GM12892 (cell line): ENCODE measurements around the gene GCLM.
A peak's percentile ranks its signal among the peaks of the same experiment; 100 is the strongest.

Source experiments
- DNase-seq: peaks from one replicate; pipeline ENCODE4 v3.0.0; 2011; ENCODE audit not compliant: insufficient read length
- FAIRE-seq: peaks from 2 replicates; lab custom pipeline; 2011; peaks lifted over from hg19 to GRCh38; lab: Jason Lieb, UNC
- POLR2A ChIP-seq: IDR thresholded peaks from 2 replicates; pipeline ENCODE4 v1.6.1; 2011; ENCODE audit warnings: low read depth, low read length, control low read depth
- POLR2AphosphoS5 ChIP-seq: IDR thresholded peaks from 2 replicates; pipeline ENCODE4 v1.6.1; 2011; ENCODE audit warnings: low read depth, low read length, control low read depth
- TAF1 ChIP-seq: IDR thresholded peaks from 2 replicates; pipeline ENCODE4 v1.6.1; 2011; ENCODE audit warnings: low read depth, mild to moderate bottlenecking, control low read depth, low read length, borderline replicate concordance

The GCLM gene

GRCh38 chr1:93908394-93909145, 660 bp downstream of the GCLM start:
- TF ChIP-seq POLR2A (no peak; the same call in 1 of the 2 replicates), TAF1 (no peak), POLR2AphosphoS5 (no peak)
- peak; percentile 39 for DNase-seq
- FAIRE-seq: peak; percentile 40

- no peak for FAIRE-seq
- TF ChIP-seq TAF1 (no peak), POLR2A (no peak), POLR2AphosphoS5 (no peak)
These were observed 1.5 kb downstream of the GCLM start for GRCh38 chr1:93907718-93908117.

GRCh38 chr1:93906480-93906879, 2.8 kb downstream of the GCLM start:
- no peak for TF ChIP-seq POLR2A
- no peak for TF ChIP-seq POLR2AphosphoS5
- no peak for TF ChIP-seq TAF1
- FAIRE-seq (no peak), DNase-seq (no peak)

More at GRCh38 chr1:93907718-93908117, 1.5 kb downstream of the GCLM start:
- DNase-seq: no peak

GRCh38 chr1:93905734-93906133, 3.5 kb downstream of the GCLM start:
- no peak for TF ChIP-seq POLR2A
- no peak for TF ChIP-seq TAF1
- TF ChIP-seq POLR2AphosphoS5: no peak
- no peak for FAIRE-seq
- no peak for DNase-seq

GRCh38 chr1:93905051-93905450, 4.2 kb downstream of the GCLM start:
- DNase-seq (no peak), FAIRE-seq (no peak)
- no peak for TF ChIP-seq TAF1
- TF ChIP-seq POLR2A: no peak
- TF ChIP-seq POLR2AphosphoS5: no peak

- no peak for TF ChIP-seq POLR2A
- TF ChIP-seq POLR2AphosphoS5: no peak
- TF ChIP-seq TAF1: no peak
- no peak for DNase-seq
- peak; percentile 69 for FAIRE-seq
These were observed 5.0 kb downstream of the GCLM start for GRCh38 chr1:93904228-93904627.

- DNase-seq (no peak), FAIRE-seq (no peak)
- TF ChIP-seq POLR2A (no peak), POLR2AphosphoS5 (no peak), TAF1 (no peak)
These were observed 8.3 kb downstream of the GCLM start for GRCh38 chr1:93900723-93901504.

GRCh38 chr1:93899543-93900207, 9.6 kb downstream of the GCLM start:
- TF ChIP-seq POLR2A (no peak), TAF1 (no peak), POLR2AphosphoS5 (no peak)
- FAIRE-seq: no peak

GRCh38 chr1:93888900-93889299, 20.3 kb downstream of the GCLM start:
- FAIRE-seq (peak; percentile 17), DNase-seq (no peak)
- TF ChIP-seq POLR2A (no peak), TAF1 (no peak), POLR2AphosphoS5 (no peak)

More at GRCh38 chr1:93899543-93900207, 9.6 kb downstream of the GCLM start:
- DNase-seq: no peak

GRCh38 chr1:93882269-93882668, 27.0 kb downstream of the GCLM start:
- no peak for DNase-seq
- no peak for FAIRE-seq
- no peak for TF ChIP-seq POLR2AphosphoS5
- TF ChIP-seq POLR2A: no peak
- TF ChIP-seq TAF1: no peak

GRCh38 chr1:93880731-93881130, 28.5 kb downstream of the GCLM start:
- TF ChIP-seq POLR2A (no peak), POLR2AphosphoS5 (no peak), TAF1 (no peak)
- DNase-seq: no peak
- FAIRE-seq: no peak

- DNase-seq: peak; percentile 86
- peak; percentile 94 for FAIRE-seq
- TF ChIP-seq POLR2A (peak; percentile 97), POLR2AphosphoS5 (peak; percentile 99), TAF1 (peak; percentile 98)
These were observed 30.2 kb downstream of the GCLM start, which contains the start of gene DNTTIP2 for GRCh38 chr1:93878889-93879586. TSS of gene DNTTIP2 (minus strand) at chr1:93879206. CDS start at chr1:93879148, 58 bp downstream.
